T-helper 1 cell (primary cell): ENCODE measurements around the gene STX1A.

Source experiments
- DNase-seq, 5 donors: peaks; one replicate each; pipeline ENCODE4 v3.0.0-alpha.2; 2012 to 2020
- total RNA-seq, 4 donors: gene quantifications; one replicate each; lab custom pipeline; 2026; lab: John Stamatoyannopoulos, UW

STX1A gene
- 5.6 to 10.4 (median 7.9) reads per million in 4 donors for total RNA-seq

DNA sequence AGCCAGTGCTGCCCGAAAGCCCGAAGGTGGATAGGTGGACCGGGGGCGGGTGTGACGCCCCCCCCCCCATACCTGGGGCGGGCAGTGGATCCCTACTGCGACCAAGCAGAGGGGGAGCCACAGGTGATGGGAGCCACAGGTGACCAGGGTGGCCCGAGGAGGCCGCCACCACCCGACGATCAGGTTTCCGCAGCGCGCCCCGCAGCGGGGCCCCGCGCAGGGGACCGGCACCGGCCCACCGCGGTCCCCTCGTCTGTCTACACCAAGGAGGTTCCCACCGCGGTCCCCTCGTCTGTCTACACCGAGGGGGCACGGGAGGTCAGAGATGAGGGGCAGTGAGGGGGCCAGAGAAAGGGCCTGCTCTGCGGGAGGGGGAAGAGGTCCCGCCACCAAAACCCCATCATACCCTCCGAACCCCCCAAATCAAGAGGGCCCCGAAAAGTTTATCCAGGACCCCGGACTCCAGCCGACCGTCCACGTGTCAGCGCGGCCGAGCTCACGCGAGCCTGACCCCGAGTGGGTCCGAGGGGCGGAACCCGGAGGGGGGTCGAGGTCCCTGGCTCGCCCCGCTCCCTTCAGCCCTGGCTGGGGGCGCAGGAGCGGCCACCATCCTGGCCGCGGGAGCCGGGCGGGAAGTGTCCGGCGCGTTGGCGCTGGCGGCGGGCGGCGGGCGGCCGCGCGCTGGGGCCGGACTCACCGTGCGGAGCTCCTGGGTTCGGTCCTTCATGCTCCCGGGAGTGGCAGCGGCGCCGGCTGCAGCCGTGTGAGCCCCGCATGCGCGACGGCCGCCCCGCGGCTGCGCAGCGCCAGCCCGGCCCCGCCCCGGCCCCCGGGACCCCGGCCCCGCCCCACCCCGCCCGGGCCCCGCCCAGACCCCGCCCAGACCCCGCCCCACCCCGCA is at the start of gene STX1A:
Gene STX1A, minus strand, starts transcription at position 765 of the 901 bp plus-strand sequence. Its CDS starts 38 bp downstream, at position 727.
- peak; percentile 51 to 76 (median 60) for DNase-seq

DNA sequence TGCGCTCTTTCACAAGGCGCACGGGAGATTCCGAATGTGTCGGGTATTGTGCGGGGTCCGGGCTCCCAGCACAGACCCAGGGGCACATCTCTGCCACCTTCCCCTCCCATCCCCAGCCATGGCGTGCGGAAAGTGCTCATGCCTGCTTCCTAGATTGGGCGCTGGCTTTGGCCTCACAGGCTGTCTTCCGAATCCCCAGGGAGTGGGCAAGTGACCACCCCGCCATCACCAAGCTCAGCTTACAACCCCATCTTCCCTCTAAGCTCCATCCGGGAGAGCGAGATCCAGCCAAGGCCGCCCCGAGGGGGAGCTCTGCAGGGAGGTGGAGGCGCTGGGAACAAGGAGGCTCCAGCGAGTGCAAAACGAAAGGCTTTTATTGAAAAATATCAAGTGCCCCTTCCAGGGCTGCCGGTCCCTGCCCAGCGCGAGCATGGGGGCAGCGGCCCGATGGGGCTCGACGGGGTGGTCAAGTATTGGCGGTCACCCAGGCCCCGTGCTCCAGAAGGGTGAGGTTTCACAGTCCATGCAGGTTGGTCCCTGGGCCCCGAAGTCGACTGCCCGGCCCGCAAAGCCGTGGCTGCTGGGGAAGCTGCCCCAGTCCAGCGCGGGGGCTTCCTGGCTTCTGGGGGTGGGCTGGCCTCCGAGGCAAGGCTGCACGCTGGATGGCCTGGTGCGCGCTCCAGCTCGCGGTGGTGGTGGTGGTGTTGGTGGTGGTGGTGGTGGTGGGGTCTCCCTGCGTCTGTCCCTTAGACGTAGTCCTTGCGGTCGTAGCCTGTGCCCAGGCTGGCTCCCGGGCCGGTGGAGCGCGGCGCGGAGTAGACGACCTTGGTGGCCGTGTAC is 49.4 kb upstream of the STX1A start:
- DNase-seq = no peak

DNA sequence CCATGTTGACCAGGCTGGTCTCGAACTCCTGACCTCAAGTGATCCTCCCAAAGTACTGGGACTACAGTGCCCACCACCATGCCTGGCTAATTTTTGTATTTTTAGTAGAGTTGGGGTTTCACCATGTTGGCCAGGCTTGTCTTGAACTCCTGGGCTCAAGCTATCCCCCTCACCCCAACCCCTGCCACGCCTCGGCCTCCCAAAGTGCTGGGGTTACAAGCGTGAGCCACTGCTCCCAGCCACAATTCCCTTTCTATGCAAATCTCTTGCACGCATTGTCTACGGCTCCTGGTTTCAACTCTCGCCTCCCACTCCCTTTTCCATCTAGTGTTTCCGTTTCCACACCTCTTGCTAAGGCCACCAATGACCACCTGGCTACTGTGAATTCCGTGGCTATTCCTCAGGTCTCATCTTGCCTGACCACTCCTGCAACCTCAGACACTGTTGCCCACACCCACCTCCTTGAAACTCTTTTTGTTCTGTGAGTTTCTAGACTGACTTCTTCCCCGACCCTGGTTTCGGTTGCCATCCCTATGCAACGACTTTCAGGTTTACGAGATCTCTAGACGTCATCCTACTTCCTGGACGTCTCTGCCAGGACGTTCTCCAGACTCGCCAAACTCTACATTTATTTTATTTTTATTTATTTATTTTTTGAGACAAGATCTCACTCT is 47.2 kb upstream of the STX1A start:
- no peak for DNase-seq

DNA sequence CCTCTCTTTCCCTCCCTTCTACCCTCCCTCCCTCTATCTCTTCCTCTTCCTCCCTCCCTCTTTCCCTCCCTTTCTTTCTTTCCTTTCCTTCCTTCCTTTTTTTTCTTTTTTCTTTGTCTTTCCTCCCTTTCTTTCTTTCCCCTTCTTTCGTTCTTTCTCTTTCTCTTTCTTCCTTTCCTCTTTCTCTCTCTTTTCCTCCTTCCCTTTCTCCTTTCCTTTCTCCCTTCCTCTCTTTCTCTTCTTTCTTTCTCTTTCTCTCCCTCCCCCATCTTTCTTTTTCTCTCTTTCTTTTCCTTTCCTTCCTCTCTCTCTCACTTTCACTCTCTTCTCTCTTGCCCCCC is 43.2 kb upstream of the STX1A start:
- DNase-seq = no peak

GRCh38 chr7:73761854-73762658 is 42.6 kb upstream of the STX1A start:
- no peak for DNase-seq

GRCh38 chr7:73758581-73759138 is 39.2 kb upstream of the STX1A start:
- DNase-seq = no peak

GRCh38 chr7:73749931-73750776 is 30.7 kb upstream of the STX1A start:
- DNase-seq = no peak

GRCh38 chr7:73746378-73746777 is 26.9 kb upstream of the STX1A start:
- DNase-seq = no peak

GRCh38 chr7:73742753-73743641 is 23.5 kb upstream of the STX1A start:
- DNase-seq = no peak

- DNase-seq = no peak
These were observed 22.9 kb upstream of the STX1A start for GRCh38 chr7:73742338-73742752.

- DNase-seq = no peak
These were observed 22.1 kb upstream of the STX1A start for GRCh38 chr7:73741600-73741999.

DNA sequence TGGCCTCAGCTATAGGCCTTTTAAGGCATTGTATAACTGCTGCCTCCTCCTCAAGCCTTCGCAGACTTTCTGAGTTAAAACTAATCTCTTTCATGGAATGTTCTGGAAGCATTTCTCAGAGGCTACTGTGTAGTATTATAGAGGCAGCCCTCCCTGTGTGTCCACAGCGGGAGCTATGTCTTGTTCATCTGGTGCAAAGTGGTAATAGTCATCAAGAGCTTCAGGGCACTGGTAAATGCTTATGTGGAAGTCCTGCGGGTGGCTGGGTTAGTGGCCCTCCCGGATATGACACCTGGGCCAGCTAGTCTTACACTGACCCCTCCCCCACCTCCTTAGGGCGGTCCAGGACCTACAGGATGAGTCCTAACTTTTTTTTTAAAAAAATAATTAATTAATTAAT is 21.3 kb upstream of the STX1A start:
- DNase-seq = no peak

DNA sequence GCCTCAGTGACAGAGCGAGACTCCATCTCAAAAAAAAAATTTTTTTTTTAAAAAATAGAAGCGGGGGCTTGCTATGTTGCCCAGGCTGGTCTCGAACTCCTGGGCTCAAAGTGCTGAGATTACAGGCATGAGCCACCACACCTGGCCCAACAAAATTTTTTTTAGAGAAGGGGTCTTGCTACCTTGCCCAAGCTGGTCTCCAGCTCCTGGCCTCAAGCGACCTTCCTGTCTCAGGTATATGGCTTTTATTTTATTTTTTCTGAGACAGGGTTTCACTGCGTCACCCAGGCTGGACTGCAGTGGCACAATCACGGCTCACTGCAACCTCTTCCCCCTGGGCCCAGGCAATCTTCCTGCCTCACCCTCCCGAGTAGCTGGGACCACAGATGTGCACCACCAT is 20.7 kb upstream of the STX1A start:
- DNase-seq = no peak

GRCh38 chr7:73739387-73739767 is 19.9 kb upstream of the STX1A start:
- DNase-seq = no peak

DNA sequence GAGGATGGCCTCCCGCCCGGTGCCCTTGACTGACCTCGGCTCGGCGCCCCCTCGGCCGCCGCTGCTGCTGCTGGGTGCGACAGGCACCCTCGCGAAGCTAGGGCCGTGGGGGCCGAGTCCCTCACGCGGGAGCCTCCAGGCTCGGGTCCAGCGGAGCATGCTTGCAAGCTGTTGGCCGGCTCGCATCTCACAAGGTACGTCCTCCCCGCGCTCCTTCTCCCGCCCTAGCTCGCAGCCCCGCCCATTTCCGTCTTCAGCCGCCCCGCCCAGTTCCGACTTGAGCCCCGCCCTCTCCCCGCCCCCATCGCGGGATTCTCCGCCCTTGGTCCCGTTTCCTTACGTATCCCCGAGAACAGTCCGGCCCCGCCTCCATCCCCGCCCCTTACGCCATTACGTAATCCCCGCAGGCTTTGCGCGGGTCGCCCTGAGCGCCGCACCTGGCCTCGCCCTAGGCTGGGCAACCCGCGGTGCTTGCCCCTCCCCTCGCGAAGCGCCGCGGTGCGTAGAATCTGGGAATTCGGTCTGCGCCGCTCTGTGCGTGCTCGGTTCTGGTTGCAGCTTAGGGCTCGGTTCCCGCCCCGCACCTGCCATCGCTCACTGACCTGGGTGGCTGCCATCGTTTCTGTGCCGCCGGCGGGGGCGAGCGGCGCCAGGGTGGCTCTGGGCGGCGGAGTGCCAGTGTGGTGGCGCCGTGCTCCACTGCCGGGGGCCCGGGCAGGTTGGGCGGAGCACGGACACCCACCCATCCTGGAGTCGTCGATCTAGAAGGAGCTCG is 19.3 kb upstream of the STX1A start, which contains the start of gene ABHD11:
Gene ABHD11, minus strand, starts transcription at position 191 of the 775 bp plus-strand sequence. Its CDS starts 32 bp downstream, at position 159.
- peak; percentile 94 to 99 (median 95) for DNase-seq

DNA sequence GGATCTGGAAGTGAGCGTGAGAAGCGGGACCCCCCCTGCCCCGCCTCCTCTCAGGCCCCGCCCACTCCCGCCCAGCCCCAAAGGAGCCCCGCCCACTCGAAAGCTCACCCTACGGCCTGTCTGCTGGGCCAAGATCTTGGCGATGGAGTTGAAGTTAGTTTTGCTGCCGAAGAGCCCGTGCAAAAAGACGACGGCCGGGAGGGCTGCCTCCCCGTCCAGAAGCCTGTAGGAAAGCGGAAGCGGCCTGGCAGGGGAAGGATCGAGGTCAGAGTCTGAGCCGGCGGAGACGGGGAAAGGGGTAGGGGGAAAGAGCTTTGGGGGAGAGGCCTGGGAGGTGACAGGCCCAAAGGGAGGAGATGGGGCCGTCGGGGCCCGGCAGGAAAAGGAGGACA is 18.7 kb upstream of the STX1A start:
- peak; percentile 47 to 62 (median 58) for DNase-seq

- no peak for DNase-seq
These were observed 18.2 kb upstream of the STX1A start for GRCh38 chr7:73737491-73738219.

DNA sequence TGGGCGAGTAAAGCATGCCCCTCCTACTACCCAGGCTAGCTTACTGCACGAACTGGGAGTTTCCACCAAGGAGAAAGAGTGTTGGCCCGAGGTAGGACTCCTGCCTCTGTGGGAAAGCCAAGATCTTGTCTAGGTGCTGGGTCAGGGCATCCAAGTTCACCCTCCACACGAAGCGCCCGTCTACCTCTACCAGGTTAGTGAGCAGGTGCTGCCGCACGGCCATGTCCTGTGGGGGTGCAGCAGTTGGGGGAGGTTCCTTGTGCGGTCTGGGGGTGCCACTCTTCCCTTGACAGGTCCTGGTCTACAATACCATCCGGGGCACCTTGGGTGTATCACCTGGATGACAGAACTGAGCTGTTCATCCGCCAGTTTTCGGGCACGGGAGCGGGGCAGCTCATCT is 17.4 kb upstream of the STX1A start:
- no peak for DNase-seq
